NB4 (cell line): ENCODE results near the gene GPR146.

ENCODE experiments used
- DNase-seq: peaks from one replicate; pipeline ENCODE4 v3.0.0; 2010; ENCODE audit warnings: low read depth
- H3K4me3 ChIP-seq: one replicate; pipeline ENCODE4 v1.5.1; 2011; ENCODE audit warnings: mild to moderate bottlenecking, low read depth, low read length, moderate library complexity
- CTCF ChIP-seq: IDR thresholded peaks from one replicate; pipeline ENCODE4 v1.5.1; 2012; ENCODE audit warnings: low read depth, low read length
- MAX ChIP-seq: IDR thresholded peaks from 2 replicates; pipeline ENCODE4 v1.6.1; 2011; ENCODE audit warnings: low read depth, low read length
- MYC ChIP-seq: IDR thresholded peaks from 2 replicates; pipeline ENCODE4 v1.6.1; 2011; ENCODE audit warnings: low read depth, low read length
- POLR2A ChIP-seq: IDR thresholded peaks from 2 replicates; pipeline ENCODE4 v1.6.1; 2011; ENCODE audit warnings: mild to moderate bottlenecking; ENCODE audit not compliant: insufficient read length; ENCODE audit errors: extremely low read depth

Gene GPR146

GRCh38 chr7:1044189-1045068, at the start of gene GPR146:
Gene GPR146 (plus strand): TSS chr7:1044546. CDS start chr7:1057516, 12,970 bp downstream.
- peak; percentile 91 for TF ChIP-seq MYC
- TF ChIP-seq POLR2A = peak; percentile 43
- peak; percentile 86 for TF ChIP-seq MAX
- TF ChIP-seq CTCF = peak; percentile 69
- H3K4me3 ChIP-seq = peak within 1 kb of the TSS; percentile 48

GRCh38 chr7:994592-995308, 49.6 kb upstream of the GPR146 start:
- no peak for DNase-seq
- TF ChIP-seq MAX (no peak), POLR2A (no peak), MYC (no peak), CTCF (no peak)
- H3K4me3 ChIP-seq = no peak overlapping the region

More at GRCh38 chr7:1044189-1045068, at the start of gene GPR146:
- DNase-seq = peak; percentile 99

GRCh38 chr7:995571-995970, 48.8 kb upstream of the GPR146 start:
- H3K4me3 ChIP-seq = no peak overlapping the region
- TF ChIP-seq POLR2A = no peak
- no peak for TF ChIP-seq MAX
- TF ChIP-seq CTCF = no peak
- no peak for TF ChIP-seq MYC
- no peak for DNase-seq

- DNase-seq = no peak
- no peak overlapping the region for H3K4me3 ChIP-seq
- no peak for TF ChIP-seq POLR2A
- TF ChIP-seq CTCF = no peak
- TF ChIP-seq MAX = no peak
- no peak for TF ChIP-seq MYC
These were observed 48.1 kb upstream of the GPR146 start for GRCh38 chr7:996079-996872.
